Naive thymus-derived CD4-positive, alpha-beta T cell (primary cell): Measurements from ENCODE around the gene SUPT20H. TPM values are rescaled to one million over a fixed set of nuclear protein-coding genes. Genes with fewer than 3 reads are reported as not detected.

ENCODE experiments used
- ATAC-seq: fragments of 150-1000 bp; cut with Tn5 transposase; 2 replicates; pipeline ENCODE4 v1.10.0; 2021; ENCODE audit warnings: mild to moderate bottlenecking, moderate library complexity
- CTCF ChIA-PET: fragments of 350-600 bp; sonication (Branson Sonifier 250); formaldehyde crosslinking; loops from one replicate; lab custom pipeline; 2021; ENCODE audit warnings: antibody characterized with exemption; lab: Charles Lee
- POLR2A ChIA-PET: fragments of 350-600 bp; sonication (Branson Sonifier 250); formaldehyde crosslinking; loops from one replicate; lab custom pipeline; 2021; ENCODE audit warnings: antibody characterized with exemption, inconsistent platforms; lab: Charles Lee
- DNase-seq, 9 donors: peaks; one replicate each; pipeline versions ENCODE4 v3.0.0 to v3.0.0-alpha.2; 2020 to 2022; ENCODE audit warnings: mixed read lengths in 1 of 9
- H3K27ac ChIP-seq: one replicate; pipeline ENCODE4 v1.7.0; 2013; ENCODE audit warnings: mild to moderate bottlenecking, low read depth, low read length, moderate library complexity
- H3K27me3 ChIP-seq, 2 donors: one replicate each; pipeline ENCODE4 v1.7.0; 2013; ENCODE audit warnings: low read length in 2 of 2, mild to moderate bottlenecking in 2 of 2, moderate library complexity in 2 of 2; ENCODE audit not compliant: control insufficient read depth in 2 of 2, insufficient read depth in 2 of 2
- H3K36me3 ChIP-seq, 3 experiments: 1 replicate in 2 of 3; 2 replicates in 1 of 3; pipeline ENCODE4 v1.7.0; 2013; ENCODE audit warnings: low read length in 3 of 3, mild to moderate bottlenecking in 3 of 3, moderate library complexity in 1 of 3; ENCODE audit not compliant: insufficient read depth in 3 of 3, control insufficient read depth in 2 of 3
- H3K4me1 ChIP-seq, 2 donors: one replicate each; pipeline ENCODE4 v1.7.0; 2013; ENCODE audit warnings: low read length in 2 of 2, mild to moderate bottlenecking in 2 of 2, moderate library complexity in 1 of 2; ENCODE audit not compliant: control insufficient read depth in 2 of 2, insufficient read depth in 2 of 2
- H3K4me3 ChIP-seq: 2 replicates; pipeline ENCODE4 v1.7.0; 2013; ENCODE audit warnings: mild to moderate bottlenecking, low read length
- H3K9me3 ChIP-seq, 3 experiments: 1 replicate in 2 of 3; 2 replicates in 1 of 3; pipeline ENCODE4 v1.7.0; 2013; ENCODE audit warnings: low read length in 3 of 3; ENCODE audit not compliant: control insufficient read depth in 2 of 3
- H3K27ac Mint-ChIP-seq, 9 donors: one replicate each; pipeline ENCODE4 v1.8.0; 2020 to 2022; ENCODE audit warnings: mixed read lengths in 9 of 9, mild to moderate bottlenecking in 8 of 9, moderate library complexity in 5 of 9, inconsistent platforms in 2 of 9
- H3K27me3 Mint-ChIP-seq, 5 donors: one replicate each; pipeline ENCODE4 v1.8.0; 2021 to 2022; ENCODE audit warnings: mixed read lengths in 5 of 5, mild to moderate bottlenecking in 1 of 5
- H3K36me3 Mint-ChIP-seq, 5 donors: one replicate each; pipeline ENCODE4 v1.8.0; 2020 to 2022; ENCODE audit warnings: mixed read lengths in 5 of 5, mild to moderate bottlenecking in 3 of 5, inconsistent platforms in 1 of 5
- H3K4me1 Mint-ChIP-seq, 7 donors: one replicate each; pipeline ENCODE4 v1.8.0; 2020 to 2022; ENCODE audit warnings: mixed read lengths in 7 of 7, mild to moderate bottlenecking in 3 of 7, inconsistent platforms in 1 of 7
- H3K4me3 Mint-ChIP-seq, 10 donors: one replicate each; pipeline ENCODE4 v1.8.0; 2020 to 2022; ENCODE audit warnings: mild to moderate bottlenecking in 10 of 10, mixed read lengths in 10 of 10, moderate library complexity in 6 of 10, inconsistent platforms in 2 of 10
- H3K9me3 Mint-ChIP-seq, 11 donors: one replicate each; pipeline ENCODE4 v1.8.0; 2020 to 2022; ENCODE audit warnings: mixed read lengths in 11 of 11, mild to moderate bottlenecking in 4 of 11, inconsistent platforms in 1 of 11, moderate library complexity in 1 of 11
- intact Hi-C, 2 donors: fragments of 100-400 bp; cut with micrococcal nuclease; formaldehyde crosslinking; loops; one replicate each; pipeline ENCODE4 v1.15.1; 2023
- polyA plus RNA-seq, 2 donors: library from polyadenylated mRNA; unstranded; fragments of 300-500 nt; fragmentation: Illumina TruSeq; gene quantifications; one replicate each; pipeline ENCODE4 v1.2.3, GENCODE V29; 2021
- total RNA-seq, 6 experiments: library from RNA in 5 of 6; stranded (reverse) in 5 of 6; gene quantifications; 1 replicate in 5 of 6; 2 replicates in 1 of 6; pipeline ENCODE4 v1.2.3 and lab custom pipeline; 2021 to 2026

The SUPT20H gene
- total and polyA plus RNA-seq, 7 experiments from 2014 or later: 63.0 to 106 (median 75.8) TPM

DNA sequence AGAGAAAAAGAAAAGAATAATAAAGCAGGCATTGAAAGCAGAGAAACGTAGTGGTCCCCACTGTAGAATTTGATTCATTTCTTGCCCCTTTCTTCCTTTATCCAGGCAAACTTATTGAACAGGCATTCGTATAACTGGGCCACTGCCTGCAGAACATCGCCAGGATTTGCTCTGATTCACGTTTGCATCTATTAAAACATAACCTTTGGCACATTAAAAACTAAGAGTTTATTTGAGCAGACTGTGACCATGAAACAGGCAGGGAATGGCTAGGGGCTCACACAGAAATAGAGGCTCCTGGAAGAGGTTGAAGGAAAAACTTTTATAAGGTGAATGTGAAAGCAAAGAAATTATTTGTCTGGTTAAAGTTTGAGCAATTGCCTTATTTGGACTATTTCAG, 12.5 kb upstream of the SUPT20H start:
- no peak for ATAC-seq
- ChIA-PET POLR2A (no interaction called here), CTCF (no interaction called here)
- H3K27ac Mint-ChIP-seq: no peak overlapping the region
- H3K27ac ChIP-seq: no peak overlapping the region
- H3K36me3 Mint-ChIP-seq: no peaks in the 10 kb centered on the region
- peaks cover 0 to 14% (median 0%) of the 10 kb centered on the region in 5 donors for H3K27me3 Mint-ChIP-seq
- no peaks in the 10 kb centered on the region for H3K9me3 Mint-ChIP-seq
- no peaks in the 10 kb centered on the region for H3K9me3 ChIP-seq
- no peaks in the 10 kb centered on the region for H3K27me3 ChIP-seq
- no peaks in the 10 kb centered on the region for H3K4me1 Mint-ChIP-seq
- H3K4me1 ChIP-seq: no peaks in the 10 kb centered on the region
- DNase-seq: no peak
- no peak overlapping the region for H3K4me3 Mint-ChIP-seq
- H3K36me3 ChIP-seq: no peaks in the 10 kb centered on the region
- intact Hi-C loops: no loop called here
- no peak overlapping the region for H3K4me3 ChIP-seq

DNA sequence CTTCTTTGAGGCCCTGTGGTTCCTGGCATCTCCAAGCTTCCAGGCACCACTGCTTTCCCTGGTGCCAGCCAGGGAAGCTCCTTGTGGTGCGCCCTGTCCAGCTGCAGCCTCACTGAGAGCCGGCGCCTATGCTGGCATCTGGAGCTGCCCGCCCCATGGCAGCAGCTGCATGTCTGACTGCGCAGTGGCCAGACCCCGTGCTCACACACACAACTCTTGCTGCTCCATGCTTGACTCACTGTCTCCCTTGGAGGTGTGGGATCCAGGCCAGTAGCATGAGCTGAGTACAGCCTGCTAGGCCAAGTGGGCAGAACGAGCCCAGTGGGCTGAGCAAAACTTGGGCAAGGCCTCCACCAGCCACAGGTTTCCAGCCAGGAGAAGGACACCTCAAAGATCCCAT, 11.5 kb upstream of the SUPT20H start:
- DNase-seq (no peak), ATAC-seq (no peak)
- Histone ChIP-seq H3K4me1 (no peaks in the 10 kb centered on the region), H3K36me3 (no peaks in the 10 kb centered on the region), H3K4me3 (no peak overlapping the region), H3K27me3 (no peaks in the 10 kb centered on the region), H3K27ac (no peak overlapping the region), H3K9me3 (no peaks in the 10 kb centered on the region)
- Mint-ChIP-seq H3K4me1 (no peaks in the 10 kb centered on the region), H3K4me3 (no peak overlapping the region), H3K27me3 (peaks cover 0 to 18% (median 5%) of the 10 kb centered on the region in 5 donors), H3K36me3 (no peaks in the 10 kb centered on the region), H3K27ac (no peak overlapping the region), H3K9me3 (no peaks in the 10 kb centered on the region)
- intact Hi-C loops: no loop called here
- POLR2A ChIA-PET: no interaction called here
- CTCF ChIA-PET: no interaction called here

DNA sequence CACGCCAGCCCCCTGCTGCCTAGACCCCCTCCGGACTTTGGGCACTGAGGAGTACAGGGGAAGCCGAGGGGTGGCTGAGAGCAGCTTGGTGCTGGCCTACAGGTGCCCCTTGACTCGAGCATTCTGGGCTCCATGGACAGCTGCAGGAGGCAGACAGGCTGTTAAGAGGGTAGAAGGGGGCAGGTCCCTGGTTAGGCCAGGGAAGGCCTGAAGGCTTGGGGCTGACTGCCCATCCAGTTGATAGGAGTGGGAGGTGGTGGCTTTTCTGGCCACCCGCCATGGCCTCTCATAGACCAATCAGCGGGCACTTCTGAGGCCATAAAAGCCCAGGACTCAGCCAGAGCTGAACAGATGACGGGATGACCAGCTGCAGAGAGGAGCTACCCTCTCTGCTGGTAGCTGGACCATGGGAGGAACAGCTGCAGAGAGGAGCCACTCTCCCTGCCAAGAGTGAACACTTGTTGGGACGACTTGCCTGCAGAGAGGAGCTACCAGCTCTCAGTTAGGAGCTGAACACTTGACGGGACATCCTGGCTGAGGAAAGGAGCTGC, 10.7 kb upstream of the SUPT20H start:
- peaks cover 0 to 20% (median 5%) of the 10 kb centered on the region in 5 donors for H3K27me3 Mint-ChIP-seq
- no peak for DNase-seq
- ChIA-PET CTCF (no interaction called here), POLR2A (no interaction called here)
- H3K9me3 Mint-ChIP-seq: no peaks in the 10 kb centered on the region
- no peaks in the 10 kb centered on the region for H3K4me1 Mint-ChIP-seq
- Histone ChIP-seq H3K27me3 (no peaks in the 10 kb centered on the region), H3K4me3 (no peak overlapping the region), H3K36me3 (no peaks in the 10 kb centered on the region), H3K9me3 (no peaks in the 10 kb centered on the region), H3K27ac (no peak overlapping the region), H3K4me1 (no peaks in the 10 kb centered on the region)
- no peak overlapping the region for H3K4me3 Mint-ChIP-seq
- intact Hi-C loops: no loop called here
- H3K27ac Mint-ChIP-seq: no peak overlapping the region
- no peaks in the 10 kb centered on the region for H3K36me3 Mint-ChIP-seq
- peak; percentile 16 for ATAC-seq

DNA sequence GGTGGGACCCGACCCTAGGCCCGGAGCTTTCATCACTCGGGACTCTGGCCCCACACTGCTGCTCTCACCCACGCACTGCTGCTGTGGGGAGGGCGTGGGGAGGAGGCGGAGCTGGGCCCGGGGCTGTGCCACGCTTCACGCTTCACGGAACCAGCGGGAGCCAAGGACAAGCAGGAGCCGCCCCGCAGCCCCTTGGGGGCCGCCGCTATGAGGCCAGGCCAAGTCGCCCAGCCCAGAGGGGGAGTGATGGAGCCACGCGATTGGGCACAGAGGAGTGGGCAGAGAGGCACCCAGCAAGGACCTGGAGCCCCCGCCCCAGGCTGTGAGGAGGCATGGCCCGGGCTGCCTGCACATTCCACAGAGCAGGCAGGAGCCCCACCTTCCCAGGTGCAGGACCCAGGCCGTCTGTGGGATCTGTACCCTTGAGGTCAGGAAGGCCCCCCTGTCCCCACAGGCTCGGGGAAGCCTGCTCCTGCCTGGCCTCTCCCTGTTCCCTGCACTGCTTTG, 10.2 kb upstream of the SUPT20H start:
- H3K36me3 ChIP-seq: no peaks in the 10 kb centered on the region
- ChIA-PET POLR2A (no interaction called here), CTCF (no interaction called here)
- no peak overlapping the region for H3K4me3 ChIP-seq
- no peaks in the 10 kb centered on the region for H3K4me1 Mint-ChIP-seq
- no peak overlapping the region for H3K4me3 Mint-ChIP-seq
- DNase-seq (no peak), ATAC-seq (peak; percentile 12)
- H3K27ac ChIP-seq: no peak overlapping the region
- peaks cover 0 to 22% (median 5%) of the 10 kb centered on the region in 5 donors for H3K27me3 Mint-ChIP-seq
- H3K27me3 ChIP-seq: no peaks in the 10 kb centered on the region
- no peaks in the 10 kb centered on the region for H3K36me3 Mint-ChIP-seq
- H3K9me3 Mint-ChIP-seq: no peaks in the 10 kb centered on the region
- no peaks in the 10 kb centered on the region for H3K4me1 ChIP-seq
- H3K9me3 ChIP-seq: no peaks in the 10 kb centered on the region
- intact Hi-C loops: loop anchor here (1.0 to 10.0 kb wide), 3 partner anchors 211 to 725 kb away; partner anchors contain the start of gene SPART (in 1 of the 2)
- no peak overlapping the region for H3K27ac Mint-ChIP-seq

DNA sequence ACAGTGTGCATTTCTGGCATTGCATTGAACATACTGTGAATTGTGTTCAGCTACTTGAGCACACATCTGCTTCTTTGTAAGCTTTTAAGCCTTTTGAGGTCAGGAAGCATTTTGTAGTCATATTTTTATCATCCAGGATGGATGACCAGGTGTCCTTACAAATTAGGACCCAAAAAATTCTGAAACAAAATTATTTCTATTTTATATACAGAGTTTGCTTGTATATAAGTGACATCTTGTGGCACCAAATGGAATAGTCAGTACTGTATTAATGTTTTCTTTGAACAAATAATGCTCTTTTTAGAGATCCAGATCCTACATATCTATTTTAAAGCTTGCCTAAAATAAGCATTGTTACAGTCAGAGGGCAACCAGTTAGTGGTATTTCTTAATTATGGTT, 9.5 kb upstream of the SUPT20H start:
- no peaks in the 10 kb centered on the region for H3K4me1 ChIP-seq
- CTCF ChIA-PET: no interaction called here
- no peak for ATAC-seq
- Mint-ChIP-seq H3K4me1 (no peaks in the 10 kb centered on the region), H3K27me3 (peaks cover 0 to 23% (median 7%) of the 10 kb centered on the region in 5 donors), H3K27ac (no peak overlapping the region), H3K4me3 (no peak overlapping the region), H3K9me3 (no peaks in the 10 kb centered on the region), H3K36me3 (no peaks in the 10 kb centered on the region)
- no peak overlapping the region for H3K27ac ChIP-seq
- H3K9me3 ChIP-seq: no peaks in the 10 kb centered on the region
- no peaks in the 10 kb centered on the region for H3K36me3 ChIP-seq
- POLR2A ChIA-PET: no interaction called here
- H3K27me3 ChIP-seq: no peaks in the 10 kb centered on the region
- DNase-seq: no peak
- H3K4me3 ChIP-seq: no peak overlapping the region
- intact Hi-C loops: loop anchor here (1.0 to 10.0 kb wide), 3 partner anchors 210 to 724 kb away; partner anchors contain the start of gene SPART (in 1 of the 2)

DNA sequence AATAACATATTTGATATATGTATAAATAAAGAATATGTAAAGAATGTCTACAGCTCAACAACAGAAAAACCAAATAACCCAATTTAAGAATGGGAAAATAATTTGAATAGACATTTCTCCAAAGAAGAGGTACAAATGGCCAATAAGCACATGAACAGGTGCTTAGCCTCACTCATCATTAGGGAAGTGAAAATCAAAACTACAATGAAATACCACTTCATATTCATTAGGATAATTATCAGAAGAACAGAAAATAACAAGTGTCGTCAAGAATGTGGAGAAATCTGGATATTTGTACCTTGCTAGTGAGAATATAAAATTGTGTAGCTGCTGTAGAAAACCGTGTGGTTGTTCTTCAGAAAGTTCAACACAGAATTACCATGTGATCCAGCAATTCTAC, 8.4 kb upstream of the SUPT20H start:
- Mint-ChIP-seq H3K9me3 (no peaks in the 10 kb centered on the region), H3K27me3 (peaks cover 0 to 21% (median 7%) of the 10 kb centered on the region in 5 donors), H3K4me1 (no peaks in the 10 kb centered on the region), H3K4me3 (no peak overlapping the region), H3K36me3 (no peaks in the 10 kb centered on the region), H3K27ac (no peak overlapping the region)
- Histone ChIP-seq H3K36me3 (no peaks in the 10 kb centered on the region), H3K4me3 (no peak overlapping the region), H3K9me3 (no peaks in the 10 kb centered on the region), H3K27me3 (no peaks in the 10 kb centered on the region), H3K27ac (no peak overlapping the region), H3K4me1 (no peaks in the 10 kb centered on the region)
- DNase-seq: no peak
- no peak for ATAC-seq
- intact Hi-C loops: loop anchor here (2.0 to 10.0 kb wide), 2 partner anchors 209 to 723 kb away; partner anchors contain the start of gene SPART (in 1 of the 2)
- ChIA-PET CTCF (no interaction called here), POLR2A (interaction anchor here (0.8 kb wide), 1 partner anchor 65 kb away, joined by 3 read pairs; no protein-coding TSS in a partner anchor)
